GM10847 (cell line): ENCODE results near the gene DRAM1.

Experiments
- POLR2A ChIP-seq: IDR thresholded peaks from 2 replicates; pipeline ENCODE4 v1.6.1; 2011; ENCODE audit not compliant: insufficient read length; ENCODE audit errors: extremely low read depth

DRAM1 gene

DNA sequence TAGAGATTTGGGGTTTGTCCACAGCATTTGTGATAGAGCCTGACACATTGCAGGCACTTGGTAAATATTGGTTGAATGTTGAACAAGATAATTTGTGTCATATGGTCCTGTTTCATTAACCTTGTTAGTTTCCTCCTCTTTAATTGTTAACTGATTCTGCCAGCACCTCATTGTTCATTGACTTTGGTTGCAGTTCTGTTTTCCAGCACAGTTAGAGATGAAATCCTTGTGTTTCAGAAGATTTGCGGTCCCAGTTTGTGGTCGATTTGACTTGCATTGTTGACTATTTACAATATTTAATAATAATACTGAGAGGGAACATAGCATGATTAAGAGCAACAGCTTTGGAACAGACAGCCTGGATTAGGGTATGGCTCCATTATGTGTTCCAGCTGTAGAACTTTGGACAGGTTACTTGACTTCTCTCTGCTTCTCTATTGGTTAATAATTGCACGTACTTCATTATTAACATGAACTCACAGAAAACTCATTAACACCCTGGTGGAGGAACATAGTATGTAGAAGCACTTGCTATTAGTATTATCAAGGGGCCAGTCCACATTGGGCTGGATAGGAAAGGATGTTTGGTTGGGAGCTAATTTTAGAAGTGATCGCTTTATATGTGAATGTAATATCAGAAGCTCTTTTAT lies 8.7 kb downstream of the DRAM1 start:
- no peak for TF ChIP-seq POLR2A

DNA sequence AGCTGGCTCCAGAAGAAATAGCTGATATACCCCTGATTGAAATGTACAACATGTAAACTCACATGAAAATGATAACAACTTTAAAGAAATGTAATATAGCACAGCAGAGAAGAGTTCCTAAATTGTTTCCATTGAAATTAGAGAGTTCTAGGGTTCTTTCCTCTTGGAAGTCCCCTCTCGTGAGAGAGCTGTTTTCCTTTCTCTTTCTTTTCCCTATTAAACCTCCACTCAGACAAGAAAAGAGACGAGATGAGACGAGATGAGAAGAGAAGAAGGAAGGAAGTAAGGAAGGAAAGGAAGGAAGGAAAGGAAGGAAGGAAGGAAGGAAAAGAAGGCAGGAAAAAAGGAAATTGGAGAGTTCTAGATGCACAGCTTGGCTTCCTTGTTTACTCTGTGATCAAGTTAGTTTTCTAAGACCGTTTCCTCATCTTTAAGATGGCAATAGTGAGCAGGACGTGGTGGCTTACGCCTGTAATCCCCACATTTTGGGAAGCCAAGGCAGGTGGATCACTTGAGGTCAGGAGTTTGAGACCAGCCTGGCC lies 11.9 kb downstream of the DRAM1 start:
- TF ChIP-seq POLR2A = no peak

DNA sequence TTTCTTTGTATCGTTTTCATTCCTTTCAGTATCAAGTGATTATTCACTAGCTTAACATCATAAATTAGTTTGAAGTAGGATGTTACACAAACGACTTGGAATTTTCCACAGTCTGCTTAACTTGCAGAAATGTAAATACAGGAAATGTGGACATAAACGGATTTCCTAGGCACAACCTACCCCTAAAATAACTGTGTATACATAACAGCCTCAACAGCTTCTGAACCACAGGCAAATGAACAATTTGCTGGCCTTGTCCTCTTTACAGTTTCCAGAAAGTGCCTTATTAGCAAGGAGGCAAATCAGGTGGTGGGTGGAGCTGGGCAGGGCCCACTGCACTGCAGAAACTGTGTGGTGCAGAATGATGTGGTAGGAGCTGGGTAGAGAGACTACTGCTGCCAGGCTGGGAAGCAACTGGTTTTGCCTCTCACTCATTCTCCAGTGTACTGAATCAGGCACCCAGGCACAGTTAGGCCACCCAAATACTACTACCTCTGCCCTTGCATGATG lies 14.1 kb downstream of the DRAM1 start:
- no peak for TF ChIP-seq POLR2A

DNA sequence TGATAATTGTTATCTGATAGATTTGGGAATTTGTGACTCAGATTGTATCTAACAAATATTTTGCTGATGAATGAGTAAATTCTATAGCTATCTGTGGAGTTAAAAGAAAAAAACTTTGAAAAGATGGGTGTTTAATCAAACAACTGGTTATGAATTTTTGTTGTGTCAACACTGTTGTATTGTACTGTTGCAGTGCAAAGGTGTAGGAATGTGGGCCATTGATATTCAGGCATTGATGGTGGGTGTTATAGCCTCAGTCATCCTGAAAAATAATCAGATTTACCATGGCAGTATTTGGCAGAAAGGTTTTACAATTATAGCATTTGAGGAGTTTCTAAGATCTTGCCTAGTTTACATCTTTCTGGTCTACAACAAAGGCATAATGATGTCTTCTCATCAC lies 15.4 kb downstream of the DRAM1 start:
- TF ChIP-seq POLR2A = no peak

DNA sequence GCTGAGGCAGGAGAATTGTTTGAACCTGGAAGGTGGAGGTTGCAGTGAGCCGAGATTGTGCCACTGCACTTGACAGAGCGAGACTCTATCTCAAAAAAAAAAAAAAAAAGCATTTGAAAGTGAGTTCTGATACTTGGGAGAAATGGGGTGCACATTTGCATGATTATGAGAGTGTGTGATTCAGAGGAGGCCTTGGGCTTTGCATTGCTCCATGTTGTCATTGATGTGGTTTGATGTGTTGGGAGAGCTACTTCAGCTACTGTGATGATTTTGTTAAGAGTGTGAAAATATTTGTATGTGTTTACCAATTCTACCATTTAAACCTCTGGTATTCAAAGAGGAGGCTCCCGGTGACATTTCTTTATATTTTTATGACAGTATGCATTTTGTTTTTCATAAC lies 24.4 kb downstream of the DRAM1 start:
- TF ChIP-seq POLR2A = no peak

DNA sequence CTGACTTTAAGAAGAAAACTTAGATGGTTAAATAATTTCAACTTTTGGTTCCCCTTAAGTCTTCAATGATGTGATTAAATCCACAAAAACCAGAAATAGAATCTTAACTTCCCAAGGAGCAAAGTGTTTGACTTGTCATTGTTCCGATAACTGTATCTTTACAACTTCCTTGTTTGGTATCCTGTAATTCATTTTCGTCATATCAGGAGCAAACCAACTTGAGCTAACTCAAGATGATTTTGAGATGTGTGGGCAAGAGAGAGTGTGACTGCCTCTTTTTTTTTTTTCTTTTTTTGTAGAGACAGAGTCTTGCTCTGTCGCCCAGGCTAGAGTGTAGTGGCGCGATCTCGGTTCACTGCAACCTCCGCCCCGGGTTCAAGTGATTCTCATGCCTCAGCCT lies 25.3 kb downstream of the DRAM1 start:
- no peak for TF ChIP-seq POLR2A

DNA sequence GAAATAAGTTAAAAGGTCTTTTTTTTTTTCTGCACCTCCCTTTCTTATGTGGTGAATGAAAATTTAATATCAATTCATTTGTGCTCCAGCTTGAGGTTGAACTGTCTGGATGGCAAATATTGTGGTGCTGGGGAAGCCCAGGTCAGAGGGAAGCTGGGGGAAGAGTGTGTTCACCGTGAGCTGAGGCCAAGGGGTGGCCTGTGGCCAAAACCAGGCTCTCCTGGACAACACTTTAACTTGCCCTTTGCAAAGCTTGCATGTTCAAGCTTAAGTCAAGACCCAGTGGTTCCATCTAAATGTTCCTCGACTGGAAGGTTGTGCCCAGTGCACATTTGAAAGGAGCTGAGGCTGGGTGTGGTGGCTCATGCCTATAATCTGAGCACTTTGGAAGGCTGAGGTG lies 28.8 kb downstream of the DRAM1 start:
- no peak for TF ChIP-seq POLR2A

DNA sequence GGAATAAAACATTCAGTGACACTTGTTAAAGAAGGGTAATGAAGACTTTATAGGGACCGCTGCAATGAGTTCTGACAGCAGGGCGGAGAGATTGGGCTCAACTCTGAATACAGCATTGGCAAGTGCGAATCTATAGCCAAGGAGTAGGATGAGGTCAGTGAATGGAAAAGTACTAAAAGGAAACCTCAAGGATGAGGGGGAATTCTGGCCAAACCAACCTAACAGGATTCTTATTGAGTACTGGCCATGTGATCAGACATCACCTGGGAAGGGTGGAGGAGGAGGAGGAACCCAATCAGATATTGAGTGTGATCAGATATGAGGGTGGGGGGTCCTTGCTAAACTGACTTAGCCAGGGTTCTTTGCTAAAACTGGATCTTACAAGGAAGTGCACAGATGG lies 31.0 kb downstream of the DRAM1 start:
- no peak for TF ChIP-seq POLR2A

DNA sequence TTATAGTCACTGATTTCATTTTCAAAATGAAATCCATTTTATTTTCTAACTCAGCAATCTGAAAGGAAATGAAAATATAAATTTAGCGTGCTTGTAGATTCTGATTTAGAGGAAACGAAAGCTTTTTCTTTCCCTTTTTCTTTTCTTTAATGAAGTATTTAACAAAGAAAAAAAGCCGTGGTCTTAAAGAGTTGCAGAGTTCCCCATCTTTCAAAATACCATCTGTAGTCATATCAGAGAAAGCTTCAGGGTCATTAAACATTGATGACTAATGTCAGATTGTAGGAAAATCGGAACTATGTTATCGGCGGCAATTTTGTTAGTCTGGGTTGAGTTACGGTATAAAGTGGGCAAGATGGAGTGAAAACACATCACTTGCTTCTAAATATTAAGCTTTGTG lies 32.3 kb downstream of the DRAM1 start:
- no peak for TF ChIP-seq POLR2A

DNA sequence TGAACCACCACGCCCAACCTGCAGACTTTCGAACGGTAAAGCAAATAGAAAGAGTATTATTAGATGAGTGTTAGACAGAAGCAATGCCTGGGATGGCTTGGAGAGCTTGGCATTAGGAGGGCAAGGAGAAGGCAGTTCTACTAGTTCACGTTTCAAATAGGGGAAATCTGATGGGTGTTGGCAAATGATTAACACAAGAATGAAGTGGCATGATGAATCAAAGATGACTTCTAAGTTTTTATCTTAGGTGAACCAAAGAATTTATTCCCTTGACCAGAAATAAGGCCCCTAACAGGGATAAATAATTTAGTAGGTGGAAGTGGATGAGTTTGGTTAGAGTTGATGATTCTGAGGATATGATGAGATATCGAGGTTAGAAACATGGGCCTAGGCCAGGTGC lies 38.5 kb downstream of the DRAM1 start:
- no peak for TF ChIP-seq POLR2A

DNA sequence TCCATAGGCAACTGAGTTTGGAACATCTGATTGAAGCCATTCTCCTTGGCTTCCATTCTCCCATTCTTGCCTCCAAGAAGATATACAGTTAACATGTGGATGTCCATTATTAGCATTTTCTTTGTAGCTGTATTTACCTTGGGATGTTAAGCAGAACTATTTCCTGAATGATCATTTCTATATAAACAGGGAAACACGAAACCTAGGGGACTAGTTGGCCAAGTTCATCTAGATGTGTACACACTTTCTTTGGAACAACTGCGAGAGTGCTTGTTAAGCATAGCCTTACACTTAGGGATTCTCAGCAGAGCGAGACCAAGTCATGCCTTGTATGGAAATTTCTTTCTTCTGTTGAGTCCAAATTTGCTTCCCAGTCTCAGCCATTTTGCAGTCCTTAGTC lies 42.1 kb downstream of the DRAM1 start:
- TF ChIP-seq POLR2A = no peak

DNA sequence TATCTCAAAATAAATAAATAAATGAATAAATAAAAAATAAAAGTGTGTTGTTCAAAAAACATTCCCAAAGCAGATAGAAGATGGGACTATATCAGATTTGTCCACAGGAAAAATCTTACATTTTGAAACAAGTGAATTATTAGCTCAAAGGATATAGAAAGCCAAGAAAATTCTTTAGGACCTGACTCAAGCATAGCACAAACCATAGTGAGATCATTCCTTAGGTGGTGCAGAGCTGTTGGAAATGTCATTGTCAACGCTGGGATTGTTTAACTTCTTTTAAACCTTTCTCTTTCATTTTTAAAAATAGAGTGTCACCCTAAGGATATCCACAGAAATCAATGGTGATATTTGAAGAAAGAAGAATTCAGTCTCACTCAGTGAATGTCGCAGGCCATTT lies 43.5 kb downstream of the DRAM1 start:
- no peak for TF ChIP-seq POLR2A

DNA sequence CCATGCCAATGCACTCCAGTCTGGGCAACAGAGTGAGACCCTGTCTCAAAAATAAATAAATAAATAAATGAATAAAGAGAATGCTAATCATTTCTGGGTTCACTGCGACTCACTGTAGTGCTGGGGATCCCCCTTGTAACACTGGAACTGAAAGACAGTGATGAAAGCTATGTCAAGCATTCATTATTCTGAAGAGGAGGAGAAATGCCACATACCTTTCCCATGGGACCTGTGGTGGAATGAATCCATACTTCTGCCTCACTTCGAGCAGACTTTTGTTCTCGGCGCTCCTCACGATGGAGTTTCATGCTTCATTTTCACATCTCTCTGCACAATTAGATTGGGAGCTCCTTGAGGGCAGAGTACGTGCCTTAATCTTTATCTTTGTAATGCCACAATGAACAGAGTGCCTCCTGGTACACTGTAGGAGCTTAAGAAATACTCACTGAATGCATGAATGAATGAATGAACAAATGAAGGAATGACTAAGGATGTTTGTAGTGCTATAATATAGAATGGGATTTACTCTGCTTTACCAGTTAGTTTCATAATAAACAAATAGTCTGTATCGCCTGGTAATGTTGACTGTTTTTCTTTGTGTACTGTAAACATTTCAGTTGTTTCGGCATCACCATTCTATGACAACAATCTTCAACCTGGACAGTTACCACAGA lies 45.8 kb downstream of the DRAM1 start:
- TF ChIP-seq POLR2A = no peak

DNA sequence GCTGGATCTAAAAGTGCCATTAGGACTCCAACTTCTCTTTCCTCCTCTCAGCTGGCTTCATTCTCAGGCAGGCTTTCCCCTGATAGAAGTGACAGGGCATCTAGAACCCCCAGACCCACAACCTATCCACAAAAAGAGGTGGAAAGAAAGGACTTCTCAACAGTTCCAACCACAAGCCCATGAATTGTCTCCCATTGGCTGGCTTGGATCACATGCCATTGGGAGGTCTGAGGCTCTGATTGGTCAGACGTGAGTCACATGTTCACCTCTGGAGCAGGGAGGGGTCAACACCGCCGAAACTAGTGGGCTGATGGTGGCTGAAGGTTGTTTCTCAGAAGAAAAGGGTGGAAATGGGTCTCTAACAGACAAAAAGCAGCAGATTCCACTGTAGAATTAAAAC lies 47.2 kb downstream of the DRAM1 start:
- TF ChIP-seq POLR2A = no peak

DNA sequence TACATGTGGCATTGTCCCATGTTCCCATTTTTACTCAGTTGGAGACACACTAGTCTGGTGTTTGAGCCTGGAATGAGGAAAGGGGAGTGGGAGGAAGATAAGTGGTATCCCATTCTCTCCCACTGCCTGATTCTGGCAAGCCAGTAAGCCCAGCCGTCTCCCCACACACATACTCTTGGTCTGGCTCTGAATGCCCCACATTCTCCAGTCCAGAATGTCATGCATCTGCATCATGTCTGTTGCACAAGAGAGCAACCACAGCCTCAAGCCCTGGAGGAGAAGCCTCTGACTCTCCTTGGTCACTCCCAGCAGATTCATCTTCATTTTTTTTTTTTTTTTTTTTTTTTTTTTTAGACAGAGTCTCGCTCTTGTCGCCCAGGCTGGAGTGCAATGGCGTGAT lies 48.0 kb downstream of the DRAM1 start:
- no peak for TF ChIP-seq POLR2A

DNA sequence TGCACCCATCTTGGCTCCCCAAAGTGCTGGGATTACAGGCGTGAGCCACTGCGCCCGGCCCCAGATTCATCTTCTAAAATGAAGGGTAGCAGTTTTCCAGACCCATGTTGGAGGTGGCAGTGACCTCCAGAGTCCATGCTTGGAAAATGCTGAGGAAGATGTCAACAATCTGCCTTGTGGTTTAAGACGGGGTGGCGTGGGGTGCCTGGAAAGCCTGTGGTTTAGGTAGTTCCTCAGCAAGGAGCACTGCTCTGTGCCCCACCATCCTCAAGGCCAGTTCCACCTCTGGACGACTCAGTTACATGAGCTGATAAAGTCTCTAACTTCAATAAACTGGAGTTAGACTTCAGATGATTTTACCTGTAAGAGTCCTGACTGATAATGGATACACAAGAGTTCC lies 48.6 kb downstream of the DRAM1 start:
- TF ChIP-seq POLR2A = no peak

DNA sequence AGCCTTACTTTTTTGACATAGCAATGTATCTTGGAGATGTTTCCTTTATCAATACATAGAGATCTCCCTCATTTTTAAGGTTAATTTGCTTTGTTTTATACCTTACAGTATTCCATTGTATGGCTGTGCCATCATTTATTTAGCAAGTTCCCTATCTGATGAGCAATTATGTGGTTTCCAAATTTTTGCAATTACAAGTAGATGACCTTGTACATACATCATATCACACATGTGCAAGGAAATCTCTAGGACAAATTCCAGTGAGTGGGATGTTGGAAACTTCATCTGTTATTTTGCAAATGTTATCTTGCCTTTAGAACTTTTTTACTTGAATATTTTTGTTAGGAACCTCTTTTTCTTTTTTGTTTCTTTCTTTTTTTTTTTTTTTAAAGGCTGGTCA lies 49.7 kb downstream of the DRAM1 start:
- TF ChIP-seq POLR2A = no peak
